ENCODE results near the gene KIF19.

KIF19 gene

GRCh38 chr17:74304184-74304583 is 21.8 kb upstream of the KIF19 start:
- DNase-seq = peak; percentile 38

- DNase-seq = peak; percentile 39
Measured at GRCh38 chr17:74305865-74306654, 20.0 kb upstream of the KIF19 start.

- DNase-seq = no peak
Measured at GRCh38 chr17:74307984-74308773, 17.8 kb upstream of the KIF19 start.

GRCh38 chr17:74309902-74310301 is 16.1 kb upstream of the KIF19 start:
- no peak for DNase-seq

- no peak for DNase-seq
Measured at GRCh38 chr17:74314877-74315276, 11.1 kb upstream of the KIF19 start.

- DNase-seq = no peak
Measured at GRCh38 chr17:74316220-74316619, 9.8 kb upstream of the KIF19 start.

- DNase-seq = no peak
Measured at GRCh38 chr17:74317071-74317470, 9.0 kb upstream of the KIF19 start.

- no peak for DNase-seq
Measured at GRCh38 chr17:74318391-74318790, 7.6 kb upstream of the KIF19 start.

GRCh38 chr17:74324521-74324920 is 1.5 kb upstream of the KIF19 start:
- no peak for DNase-seq

GRCh38 chr17:74325376-74325742 is 667 bp upstream of the KIF19 start:
- DNase-seq = no peak

- no peak for DNase-seq
Measured at GRCh38 chr17:74326506-74326905, 480 bp downstream of the KIF19 start.

GRCh38 chr17:74328487-74328886 is 2.5 kb downstream of the KIF19 start:
- DNase-seq = no peak

GRCh38 chr17:74329378-74329777 is 3.4 kb downstream of the KIF19 start:
- DNase-seq = no peak

GRCh38 chr17:74330446-74330845 is 4.4 kb downstream of the KIF19 start:
- no peak for DNase-seq

GRCh38 chr17:74332017-74332650 is 6.1 kb downstream of the KIF19 start:
- DNase-seq = peak; percentile 37

GRCh38 chr17:74332763-74333283 is 6.8 kb downstream of the KIF19 start:
- DNase-seq = peak; percentile 95

GRCh38 chr17:74334393-74335039 is 8.5 kb downstream of the KIF19 start:
- DNase-seq = peak; percentile 17

- DNase-seq = peak; percentile 60
Measured at GRCh38 chr17:74335529-74336062, 9.6 kb downstream of the KIF19 start.

GRCh38 chr17:74336307-74336706 is 10.3 kb downstream of the KIF19 start:
- DNase-seq = no peak

GRCh38 chr17:74337834-74338500 is 11.9 kb downstream of the KIF19 start:
- DNase-seq = peak; percentile 87

- peak; percentile 98 for DNase-seq
Measured at GRCh38 chr17:74339537-74340195, 13.6 kb downstream of the KIF19 start.
